Measurements from ENCODE around the gene EPB41L4B.
"Not testable (repeated sequence)": the region's sequence is repeated elsewhere in the genome, so short reads cannot be mapped to it uniquely, and the experiment has no call there.

Gene EPB41L4B

DNA sequence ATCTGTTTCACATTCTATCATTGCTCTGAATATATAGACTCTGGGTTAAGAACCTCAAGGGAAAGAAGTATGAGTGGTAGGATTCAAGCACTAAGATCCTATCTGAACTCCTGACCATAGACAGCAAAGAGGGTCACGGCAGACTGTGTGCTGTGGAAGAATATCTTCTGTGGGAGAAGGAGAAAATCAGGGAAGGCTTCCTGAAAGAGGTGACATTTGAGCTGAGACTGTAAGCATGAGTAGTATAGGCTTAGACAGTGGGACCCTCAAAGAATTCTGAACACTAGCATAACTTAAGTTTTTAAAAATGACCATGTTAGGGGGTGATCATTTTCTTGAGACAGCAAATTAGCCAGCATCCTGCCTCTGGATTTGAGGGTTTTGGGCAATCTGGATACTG, 157.7 kb downstream of the EPB41L4B start:
- no peak for DNase-seq (ENCODE audit: low spot score)

DNA sequence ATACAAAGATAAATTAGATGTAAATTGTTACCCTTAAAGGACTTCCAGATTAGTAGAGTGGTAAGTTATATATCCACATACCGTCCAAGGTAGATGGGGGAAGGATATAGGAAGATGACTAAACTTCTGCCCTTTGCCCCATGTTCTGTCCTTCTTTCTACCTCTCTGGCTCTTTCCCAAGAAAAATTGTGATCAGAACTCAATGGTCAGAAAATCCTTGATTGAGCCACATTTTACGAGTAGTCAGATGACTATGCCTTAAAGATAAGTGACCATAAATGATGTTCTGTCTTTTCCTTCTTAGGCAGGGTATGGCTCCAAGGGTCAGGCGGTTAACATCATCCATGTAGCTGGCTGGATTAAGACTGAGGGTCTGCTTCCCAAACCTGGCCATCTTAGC, 158.2 kb downstream of the EPB41L4B start:
- no peak for DNase-seq (ENCODE audit: low spot score)

DNA sequence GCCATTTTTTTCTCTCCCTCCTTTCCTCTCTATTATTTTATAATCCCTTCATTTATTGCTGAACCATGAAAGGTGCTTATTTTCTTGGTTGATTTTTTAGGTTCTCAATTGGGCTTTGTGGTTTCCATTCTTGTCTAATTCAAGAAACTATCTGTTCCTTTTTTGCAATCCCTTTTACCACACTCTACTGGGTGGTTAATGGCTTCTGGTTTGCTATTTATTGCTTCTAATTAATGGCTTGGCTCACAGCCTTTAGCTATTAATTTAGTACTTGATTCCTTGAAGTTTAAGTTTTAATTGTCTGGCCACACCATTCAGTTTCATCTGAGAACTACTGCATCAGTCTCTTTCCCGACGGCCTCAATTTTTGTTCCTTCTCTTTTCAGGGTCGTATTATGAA, 159.4 kb downstream of the EPB41L4B start:
- DNase-seq (ENCODE audit: low spot score): no peak

GRCh38 chr9:109159583-109159982, 161.3 kb downstream of the EPB41L4B start:
- no peak for DNase-seq (ENCODE audit: low spot score)

- no peak for DNase-seq (ENCODE audit: low spot score)
Observed at GRCh38 chr9:109158651-109159050, 162.2 kb downstream of the EPB41L4B start.

GRCh38 chr9:109156708-109157107, 164.2 kb downstream of the EPB41L4B start:
- no peak for DNase-seq (ENCODE audit: low spot score)

DNA sequence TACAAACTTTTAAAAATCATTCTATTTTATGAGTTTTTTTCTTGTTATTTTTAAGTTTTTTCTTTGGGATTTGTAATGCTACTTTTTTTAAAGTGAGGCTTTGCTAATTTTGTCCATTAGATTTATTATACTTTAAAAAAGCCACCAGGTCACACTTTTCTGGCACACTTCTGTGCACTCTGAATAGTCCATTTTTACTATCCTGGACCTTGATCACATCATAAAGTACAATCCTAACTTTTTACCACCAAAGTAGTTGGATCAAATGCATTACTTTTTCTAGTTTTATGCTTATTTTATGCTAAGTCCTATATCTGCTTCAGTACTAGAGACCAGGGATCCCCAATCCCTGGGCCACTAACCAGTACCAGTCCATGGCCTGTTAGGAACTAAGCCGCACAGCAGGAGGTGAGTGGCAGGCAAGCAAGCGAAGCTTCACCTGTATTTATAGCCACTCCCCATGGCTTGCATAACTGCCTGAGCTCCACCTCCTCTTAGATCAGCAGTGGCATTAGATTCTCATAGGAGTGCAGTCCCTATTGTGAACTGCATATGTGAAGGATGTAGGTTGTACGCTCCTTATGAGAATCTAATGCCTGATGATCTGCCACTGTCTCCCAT, 169.8 kb downstream of the EPB41L4B start:
- no peak for DNase-seq (ENCODE audit: low spot score)

DNA sequence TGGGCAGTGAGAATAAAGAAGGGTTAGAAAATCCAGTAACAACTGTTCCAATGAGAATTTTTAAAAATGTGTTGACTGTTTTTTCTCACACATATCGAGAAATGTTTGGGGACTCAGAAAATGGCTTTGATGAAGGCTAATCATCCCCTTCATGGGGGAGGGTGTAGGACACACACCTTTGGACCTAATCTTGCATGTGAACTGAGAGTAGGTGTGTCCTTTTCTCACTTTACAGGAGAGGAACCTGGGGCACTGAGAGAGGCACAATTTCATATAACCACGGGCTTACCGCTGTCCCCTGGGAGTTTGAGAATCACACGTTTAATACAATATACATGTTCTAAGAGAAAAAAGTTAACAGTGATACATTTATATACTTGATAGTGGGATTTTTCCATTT, 171.1 kb downstream of the EPB41L4B start:
- DNase-seq (ENCODE audit: low spot score): no peak

GRCh38 chr9:109149089-109149488, 171.8 kb downstream of the EPB41L4B start:
- no peak for DNase-seq (ENCODE audit: low spot score)

- no peak for DNase-seq (ENCODE audit: low spot score)
Observed at GRCh38 chr9:109145051-109145450, 175.8 kb downstream of the EPB41L4B start.

DNA sequence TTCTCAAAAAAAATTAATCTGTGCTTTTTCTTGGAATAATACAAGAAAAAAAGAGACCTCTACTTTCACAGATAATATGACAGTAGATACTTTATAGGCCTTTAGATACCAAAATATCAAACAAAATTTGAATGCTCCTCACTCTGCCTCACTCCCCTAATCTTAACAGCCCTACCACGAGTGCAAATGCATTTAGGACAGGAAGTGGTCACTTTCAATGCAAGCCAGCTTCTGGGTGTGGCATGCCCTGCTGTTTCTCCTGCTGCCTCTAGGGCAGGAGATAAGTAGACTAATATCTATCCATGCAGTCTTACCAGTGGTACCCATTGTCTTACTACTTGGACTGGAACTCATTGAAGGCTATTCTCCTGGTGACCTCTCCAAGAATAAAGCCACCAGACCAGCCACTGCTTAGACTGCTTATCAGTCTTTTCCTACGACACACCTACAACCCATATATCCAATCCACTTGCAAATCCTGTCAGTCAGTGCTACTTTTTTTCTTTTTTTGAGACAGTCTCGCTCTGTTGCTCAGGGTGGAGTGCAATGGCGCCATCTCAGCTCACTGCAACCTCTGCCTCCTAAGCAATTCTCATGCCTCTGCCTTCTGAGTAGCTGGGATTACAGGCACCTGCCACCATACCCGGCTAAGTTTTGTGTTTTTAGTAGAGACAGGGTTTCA, 176.8 kb downstream of the EPB41L4B start:
- peak; percentile 45 for DNase-seq (ENCODE audit: low spot score)

DNA sequence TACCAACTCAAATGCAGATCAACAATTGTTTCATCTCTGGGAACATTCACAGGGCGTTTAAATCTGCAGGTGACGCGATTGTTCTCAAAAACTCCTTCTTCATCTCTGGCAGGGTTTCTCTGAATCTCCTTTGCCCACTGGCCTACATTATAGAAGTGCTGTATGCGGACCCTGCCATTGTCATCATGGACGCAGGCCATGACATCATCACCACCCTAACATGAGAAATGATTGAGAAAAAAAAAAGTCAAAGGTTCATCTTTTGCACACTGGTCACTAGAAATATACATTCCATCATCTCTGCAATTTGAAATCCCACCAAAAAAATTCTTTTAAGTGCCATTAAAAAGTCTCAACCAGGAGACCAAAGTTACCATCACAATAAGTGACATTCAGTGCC, 179.5 kb downstream of the EPB41L4B start:
- no peak for DNase-seq (ENCODE audit: low spot score)

GRCh38 chr9:109139851-109140250, 181.0 kb downstream of the EPB41L4B start:
- DNase-seq (ENCODE audit: low spot score): peak; percentile 6

DNA sequence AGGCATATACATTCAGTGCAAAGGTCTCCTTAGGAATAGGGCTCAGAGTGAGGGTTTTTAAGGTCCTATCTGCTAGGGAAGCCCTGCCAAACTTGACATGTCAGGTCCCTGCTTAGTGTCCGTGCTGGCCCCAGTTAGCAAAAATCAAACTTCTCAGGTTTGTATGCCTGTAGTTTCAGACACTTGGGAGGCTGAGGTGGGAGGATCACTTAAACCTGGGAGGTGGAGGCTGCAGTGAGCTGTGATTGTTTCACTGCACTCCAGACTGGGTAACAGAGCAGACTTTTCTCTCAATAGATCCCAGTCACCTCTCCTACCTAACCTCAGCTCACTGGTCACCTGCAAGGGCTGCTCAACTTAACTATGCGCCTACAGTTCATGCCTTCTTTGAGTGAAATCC, 182.4 kb downstream of the EPB41L4B start:
- no peak for DNase-seq (ENCODE audit: low spot score)

- no peak for DNase-seq (ENCODE audit: low spot score)
Observed at GRCh38 chr9:109134167-109134578, 186.7 kb downstream of the EPB41L4B start.

GRCh38 chr9:109133533-109133932, 187.3 kb downstream of the EPB41L4B start:
- no peak for DNase-seq (ENCODE audit: low spot score)

DNA sequence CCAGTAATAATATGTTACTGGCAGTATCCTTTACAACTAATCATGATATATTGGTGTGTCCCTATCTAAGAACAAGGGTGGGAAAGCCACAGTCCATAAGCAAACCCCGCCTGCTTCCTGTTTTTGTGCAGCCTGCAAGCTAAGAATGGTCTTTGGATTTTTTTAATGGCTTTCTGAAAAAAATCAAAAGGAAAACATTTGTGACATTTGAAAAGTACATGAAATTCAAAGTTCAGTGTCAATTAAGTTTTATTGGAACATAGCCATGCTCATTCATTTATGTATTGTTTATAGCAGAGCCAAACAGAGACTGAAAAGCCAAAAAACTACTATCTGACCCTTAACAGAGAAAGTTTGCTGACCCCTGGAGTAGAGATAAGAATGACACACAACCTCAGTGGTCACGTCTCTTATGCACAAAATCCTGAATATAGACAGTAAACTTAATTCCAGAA, 188.3 kb downstream of the EPB41L4B start:
- no peak for DNase-seq (ENCODE audit: low spot score)

GRCh38 chr9:109129470-109130197, 191.2 kb downstream of the EPB41L4B start:
- DNase-seq (ENCODE audit: low spot score): no peak

DNA sequence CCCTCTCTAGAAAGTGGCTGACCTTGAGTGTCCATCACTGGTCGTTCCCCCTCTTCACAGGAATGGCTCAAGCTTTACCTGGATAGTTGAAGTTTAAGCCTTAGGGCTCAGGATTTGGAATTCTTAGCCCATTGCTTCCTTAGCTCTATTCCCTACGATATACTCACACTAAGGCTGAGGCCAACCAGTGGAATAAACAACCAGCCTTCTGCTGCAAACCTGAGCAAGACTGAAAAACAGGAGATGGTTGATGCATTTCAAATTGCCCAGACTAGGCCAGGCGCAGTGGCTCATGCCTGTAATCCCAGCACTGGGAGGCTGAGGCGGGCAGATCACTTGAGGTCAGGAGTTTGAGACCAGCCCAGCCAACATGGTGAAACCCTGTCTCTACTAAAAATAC, 194.2 kb downstream of the EPB41L4B start:
- DNase-seq (ENCODE audit: low spot score): not testable (repeated sequence)

GRCh38 chr9:109124121-109124520, 196.7 kb downstream of the EPB41L4B start:
- DNase-seq (ENCODE audit: low spot score): no peak

GRCh38 chr9:109122726-109123621, 197.9 kb downstream of the EPB41L4B start:
- DNase-seq (ENCODE audit: low spot score): no peak
